ENCODE results near the gene TMEM14B. TPM values are rescaled to one million over a fixed set of nuclear protein-coding genes. Genes with fewer than 3 reads are reported as not detected.
"Not testable (repeated sequence)": the region's sequence is repeated elsewhere in the genome, so short reads cannot be mapped to it uniquely, and the experiment has no call there.

The TMEM14B gene
- total RNA-seq, result 10 to 100 TPM; 71.3 to 82.9 TPM

GRCh38 chr6:10747251-10747972, at the start of gene TMEM14B:
Gene TMEM14B, plus strand, starts transcription at chr6:10747805. Its CDS starts 1,441 bp downstream, at chr6:10749246.
- Mint-ChIP-seq H3K9me3 (ENCODE audit: low read depth) (no peaks in the 10 kb centered on the region), H3K27me3 (no peaks in the 10 kb centered on the region), H3K4me3 (peak within 1 kb of the TSS; percentile 79), H3K36me3 (peaks cover 21% of the 10 kb centered on the region), H3K27ac (peak within 1 kb of the TSS; percentile 94), H3K4me1 (peaks cover 44% of the 10 kb centered on the region)
- CTCF ChIA-PET, result interaction anchor here (1.3 to 2.5 kb wide), 4 partner anchors 16 to 37 kb away, joined by 3 to 6 read pairs (median 4); no protein-coding TSS in a partner anchor
- DNase-seq (peak; percentile 99), ATAC-seq (peak; percentile 97)

GRCh38 chr6:10713962-10714361, 33.6 kb upstream of the TMEM14B start:
- Mint-ChIP-seq H3K36me3 (peaks cover 27% of the 10 kb centered on the region), H3K27ac (no peak overlapping the region), H3K27me3 (no peaks in the 10 kb centered on the region), H3K9me3 (ENCODE audit: low read depth) (peaks cover 9% of the 10 kb centered on the region), H3K4me1 (peaks cover 16% of the 10 kb centered on the region), H3K4me3 (no peak overlapping the region)
- CTCF ChIA-PET, result interaction anchor here (1.8 to 1.9 kb wide), 2 partner anchors 9 to 10 kb away, joined by 4 to 5 read pairs; partner anchors contain the start of gene TMEM14C
- no peak for DNase-seq
- ATAC-seq, result no peak

GRCh38 chr6:10719296-10719963, 28.2 kb upstream of the TMEM14B start:
- no peaks in the 10 kb centered on the region for H3K27me3 Mint-ChIP-seq
- CTCF ChIA-PET, result interaction anchor here (0.7 to 2.3 kb wide), 8 partner anchors 14 to 209 kb away, joined by 3 to 13 read pairs (median 4); partner anchors contain the start of genes C6orf52 and PAK1IP1
- H3K4me1 Mint-ChIP-seq, result peaks cover 48% of the 10 kb centered on the region
- peak overlapping the region; percentile 93 for H3K27ac Mint-ChIP-seq
- DNase-seq, result peak; percentile 80
- H3K36me3 Mint-ChIP-seq, result peaks cover 21% of the 10 kb centered on the region
- peaks cover 13% of the 10 kb centered on the region for H3K9me3 Mint-ChIP-seq (ENCODE audit: low read depth)
- peak; percentile 7 for ATAC-seq
- peak overlapping the region; percentile 79 for H3K4me3 Mint-ChIP-seq

- Mint-ChIP-seq H3K4me1 (peaks cover 50% of the 10 kb centered on the region), H3K4me3 (peak overlapping the region; percentile 79), H3K9me3 (ENCODE audit: low read depth) (peaks cover 13% of the 10 kb centered on the region), H3K27ac (peak overlapping the region; percentile 93), H3K27me3 (no peaks in the 10 kb centered on the region), H3K36me3 (peaks cover 21% of the 10 kb centered on the region)
- ATAC-seq (peak; percentile 1), DNase-seq (no peak)
- CTCF ChIA-PET, result interaction anchor here (0.7 to 2.3 kb wide), 7 partner anchors 14 to 209 kb away, joined by 3 to 13 read pairs (median 4); partner anchors contain the start of genes C6orf52 and PAK1IP1
Measured at GRCh38 chr6:10719964-10720264, 27.7 kb upstream of the TMEM14B start.

GRCh38 chr6:10720265-10720959, 27.2 kb upstream of the TMEM14B start:
- Mint-ChIP-seq H3K27me3 (no peaks in the 10 kb centered on the region), H3K27ac (peak overlapping the region; percentile 87), H3K4me1 (peaks cover 50% of the 10 kb centered on the region), H3K4me3 (peak overlapping the region; percentile 79), H3K9me3 (ENCODE audit: low read depth) (peaks cover 13% of the 10 kb centered on the region), H3K36me3 (peaks cover 21% of the 10 kb centered on the region)
- DNase-seq, result peak; percentile 77
- CTCF ChIA-PET, result interaction anchor here (0.7 to 2.3 kb wide), 8 partner anchors 13 to 210 kb away, joined by 3 to 13 read pairs (median 5); partner anchors contain the start of genes C6orf52, PAK1IP1 and TMEM14B
- ATAC-seq, result peak; percentile 57

- Mint-ChIP-seq H3K9me3 (ENCODE audit: low read depth) (peaks cover 13% of the 10 kb centered on the region), H3K4me1 (peaks cover 53% of the 10 kb centered on the region), H3K4me3 (peak overlapping the region; percentile 85), H3K36me3 (peaks cover 21% of the 10 kb centered on the region), H3K27ac (peak overlapping the region; percentile 87)
- peak; percentile 60 for DNase-seq
- H3K27me3 Mint-ChIP-seq, ATAC-seq: not testable (repeated sequence)
- CTCF ChIA-PET, result interaction anchor here (0.7 to 2.0 kb wide), 5 partner anchors 14 to 27 kb away, joined by 3 to 6 read pairs (median 5); partner anchors contain the start of genes C6orf52, PAK1IP1 and TMEM14B
Measured at GRCh38 chr6:10720960-10721849, 26.4 kb upstream of the TMEM14B start.

- H3K4me1 Mint-ChIP-seq, result peaks cover 55% of the 10 kb centered on the region
- no peaks in the 10 kb centered on the region for H3K27me3 Mint-ChIP-seq
- CTCF ChIA-PET, result interaction anchor here (1.0 to 2.0 kb wide), 4 partner anchors 8 to 57 kb away, joined by 3 to 6 read pairs (median 4); partner anchors contain the start of gene TMEM14B
- ATAC-seq, result no peak
- H3K9me3 Mint-ChIP-seq (ENCODE audit: low read depth), result peaks cover 13% of the 10 kb centered on the region
- peaks cover 22% of the 10 kb centered on the region for H3K36me3 Mint-ChIP-seq
- DNase-seq, result no peak
- peak overlapping the region; percentile 85 for H3K4me3 Mint-ChIP-seq
- peak overlapping the region; percentile 87 for H3K27ac Mint-ChIP-seq
Measured at GRCh38 chr6:10721850-10722569, 25.6 kb upstream of the TMEM14B start.

- H3K36me3 Mint-ChIP-seq, result peaks cover 22% of the 10 kb centered on the region
- DNase-seq, result no peak
- H3K4me1 Mint-ChIP-seq, result peaks cover 58% of the 10 kb centered on the region
- peak overlapping the region; percentile 85 for H3K4me3 Mint-ChIP-seq
- H3K27ac Mint-ChIP-seq, result peak overlapping the region; percentile 87
- CTCF ChIA-PET, result interaction anchor here (1.0 to 2.0 kb wide), 3 partner anchors 8 to 56 kb away, joined by 3 to 6 read pairs (median 4); partner anchors contain the start of gene TMEM14B
- peaks cover 11% of the 10 kb centered on the region for H3K9me3 Mint-ChIP-seq (ENCODE audit: low read depth)
- ATAC-seq, result no peak
- no peaks in the 10 kb centered on the region for H3K27me3 Mint-ChIP-seq
Measured at GRCh38 chr6:10722570-10722819, 25.1 kb upstream of the TMEM14B start.

GRCh38 chr6:10722820-10723566, 24.6 kb upstream of the TMEM14B start, which contains the start of gene TMEM14C:
Gene TMEM14C, plus strand, starts transcription at chr6:10723070. Its CDS starts 1,544 bp downstream, at chr6:10724614.
- DNase-seq (peak; percentile 91), ATAC-seq (peak; percentile 90)
- Mint-ChIP-seq H3K27ac (peak within 1 kb of the TSS; percentile 87), H3K36me3 (peaks cover 17% of the 10 kb centered on the region), H3K9me3 (ENCODE audit: low read depth) (peaks cover 9% of the 10 kb centered on the region), H3K4me3 (peak within 1 kb of the TSS; percentile 85), H3K27me3 (no peaks in the 10 kb centered on the region), H3K4me1 (peaks cover 58% of the 10 kb centered on the region)
- CTCF ChIA-PET, result interaction anchor here (0.7 to 2.0 kb wide), 5 partner anchors 9 to 370 kb away, joined by 3 to 6 read pairs (median 4); partner anchors contain the start of gene TMEM14B

- DNase-seq (no peak), ATAC-seq (no peak)
- Mint-ChIP-seq H3K27ac (peak overlapping the region; percentile 87), H3K4me3 (peak overlapping the region; percentile 85), H3K27me3 (no peaks in the 10 kb centered on the region), H3K4me1 (peaks cover 56% of the 10 kb centered on the region), H3K9me3 (ENCODE audit: low read depth) (peaks cover 6% of the 10 kb centered on the region), H3K36me3 (peaks cover 14% of the 10 kb centered on the region)
- CTCF ChIA-PET, result interaction anchor here (0.7 to 1.3 kb wide), 4 partner anchors 9 to 369 kb away, joined by 3 to 5 read pairs (median 4); no protein-coding TSS in a partner anchor
Measured at GRCh38 chr6:10723567-10723881, 24.1 kb upstream of the TMEM14B start.

- Mint-ChIP-seq H3K9me3 (ENCODE audit: low read depth) (no peaks in the 10 kb centered on the region), H3K27me3 (no peaks in the 10 kb centered on the region), H3K4me3 (no peak overlapping the region), H3K27ac (no peak overlapping the region), H3K36me3 (peaks cover 7% of the 10 kb centered on the region), H3K4me1 (peaks cover 42% of the 10 kb centered on the region)
- DNase-seq, result no peak
- ATAC-seq, result no peak
- CTCF ChIA-PET, result no interaction called here
Measured at GRCh38 chr6:10725044-10725443, 22.6 kb upstream of the TMEM14B start.

All from activated CD8-positive, alpha-beta memory T cell treated with anti-CD3 and anti-CD28 coated beads, Interleukin-2, amount 10 ng/mL, durations not matched to agents 7 days and 5 days (primary cell).